NB4 (cell line): ENCODE results near the gene TEF.

ENCODE experiments used
- CTCF ChIP-seq: IDR thresholded peaks from one replicate; pipeline ENCODE4 v1.5.1; 2012; ENCODE audit warnings: low read depth, low read length
- POLR2A ChIP-seq: IDR thresholded peaks from 2 replicates; pipeline ENCODE4 v1.6.1; 2011; ENCODE audit warnings: mild to moderate bottlenecking; ENCODE audit not compliant: insufficient read length; ENCODE audit errors: extremely low read depth

GRCh38 chr22:41369837-41370236 lies 11.9 kb upstream of the TEF start:
- no peak for TF ChIP-seq POLR2A
- TF ChIP-seq CTCF = no peak
